Neural progenitor cell (in vitro differentiated cells): ENCODE data around the gene CFAP68.
"Not testable (repeated sequence)": the region's sequence is repeated elsewhere in the genome, so short reads cannot be mapped to it uniquely, and the experiment has no call there.

ENCODE experiments used
- CTCF ChIP-seq: fragments of 200-600 bp; sonication (generic); IDR thresholded peaks from 2 replicates; pipeline ENCODE4 v1.5.1; 2017; ENCODE audit warnings: antibody characterized with exemption, mild to moderate bottlenecking
- EZH2 ChIP-seq: fragments of 200-600 bp; sonication (generic); IDR thresholded peaks from 2 replicates; pipeline ENCODE4 v1.6.1; 2017; ENCODE audit warnings: antibody characterized with exemption, mild to moderate bottlenecking, moderate library complexity

- TF ChIP-seq CTCF, EZH2: not testable (repeated sequence)
Observed at GRCh38 chr11:111933176-111933575, 53.8 kb downstream of the CFAP68 start.
